Stimulated activated CD4-positive, alpha-beta T cell treated with anti-CD3 and anti-CD28 coated beads, Interleukin-4, amount 100 ng/mL, for 1 hour (primary cell): ENCODE results near the gene FBF1.
"Not testable (repeated sequence)": the region's sequence is repeated elsewhere in the genome, so short reads cannot be mapped to it uniquely, and the experiment has no call there.

Experiments
- DNase-seq: peaks from one replicate; pipeline ENCODE4 v3.0.0-alpha.2; 2020

FBF1 gene

GRCh38 chr17:75872434-75873351, 68.1 kb downstream of the FBF1 start:
- no peak for DNase-seq

- not testable (repeated sequence) for DNase-seq
Observed at GRCh38 chr17:75870228-75870627, 70.6 kb downstream of the FBF1 start.

- no peak for DNase-seq
Observed at GRCh38 chr17:75869282-75870141, 71.3 kb downstream of the FBF1 start.

- DNase-seq, result not testable (repeated sequence)
Observed at GRCh38 chr17:75868730-75869281, 72.0 kb downstream of the FBF1 start.

- DNase-seq, result not testable (repeated sequence)
Observed at GRCh38 chr17:75865404-75866188, 75.2 kb downstream of the FBF1 start.

GRCh38 chr17:75864887-75865286, 76.0 kb downstream of the FBF1 start:
- DNase-seq, result not testable (repeated sequence)

- DNase-seq, result no peak
Observed at GRCh38 chr17:75864448-75864871, 76.4 kb downstream of the FBF1 start.

GRCh38 chr17:75861927-75862317, 78.9 kb downstream of the FBF1 start:
- DNase-seq, result no peak
